Activated CD8-positive, alpha-beta memory T cell treated with anti-CD3 and anti-CD28 coated beads, Interleukin-2, amount 10 ng/mL, durations not matched to agents 7 days and 5 days (primary cell): ENCODE data around the gene RREB1. TPM values are rescaled to one million over a fixed set of nuclear protein-coding genes. Genes with fewer than 3 reads are reported as not detected.

Source experiments
- ATAC-seq: fragments of 150-1000 bp; cut with Tn5 transposase; one replicate; pipeline ENCODE4 v1.10.0; 2021; ENCODE audit warnings: moderate library complexity
- CTCF ChIA-PET: fragments of 350-600 bp; sonication (Branson Sonifier 250); formaldehyde crosslinking; loops from one replicate; lab custom pipeline; 2021; ENCODE audit warnings: antibody characterized with exemption; lab: Charles Lee
- DNase-seq: peaks from one replicate; pipeline ENCODE4 v3.0.0-alpha.2; 2020
- H3K27ac Mint-ChIP-seq: one replicate; pipeline ENCODE4 v1.8.0; 2021; ENCODE audit warnings: mild to moderate bottlenecking, mixed read lengths
- H3K27me3 Mint-ChIP-seq: one replicate; pipeline ENCODE4 v1.8.0; 2021; ENCODE audit warnings: mixed read lengths
- H3K36me3 Mint-ChIP-seq: one replicate; pipeline ENCODE4 v1.8.0; 2021; ENCODE audit warnings: mild to moderate bottlenecking, mixed read lengths
- H3K4me1 Mint-ChIP-seq: one replicate; pipeline ENCODE4 v1.8.0; 2021; ENCODE audit warnings: mixed read lengths
- H3K4me3 Mint-ChIP-seq: one replicate; pipeline ENCODE4 v1.8.0; 2021; ENCODE audit warnings: mild to moderate bottlenecking, moderate library complexity, mixed read lengths
- H3K9me3 Mint-ChIP-seq: one replicate; pipeline ENCODE4 v1.8.0; 2022; ENCODE audit warnings: low read depth, mixed read lengths
- total RNA-seq, 2 experiments: library from RNA; stranded (reverse); gene quantifications; one replicate each; pipeline ENCODE4 v1.2.3, GENCODE V29; 2021

Gene RREB1
- total RNA-seq, 2 experiments from 2014 or later = 20.6 to 24.6 TPM

- Mint-ChIP-seq H3K9me3 (no peaks in the 10 kb centered on the region), H3K4me1 (peaks cover 12% of the 10 kb centered on the region), H3K27ac (no peak overlapping the region), H3K27me3 (no peaks in the 10 kb centered on the region), H3K4me3 (no peak overlapping the region), H3K36me3 (peaks cover 32% of the 10 kb centered on the region)
- no peak for ATAC-seq
- CTCF ChIA-PET = interaction anchor here (1.7 kb wide), 1 partner anchor 9 kb away, joined by 6 read pairs; no protein-coding TSS in a partner anchor
- DNase-seq = no peak
These were observed 121.9 kb downstream of the RREB1 start for GRCh38 chr6:7229376-7230326.

GRCh38 chr6:7230327-7230691 lies 122.5 kb downstream of the RREB1 start:
- CTCF ChIA-PET = no interaction called here
- Mint-ChIP-seq H3K27me3 (no peaks in the 10 kb centered on the region), H3K4me1 (peaks cover 12% of the 10 kb centered on the region), H3K4me3 (no peak overlapping the region), H3K9me3 (no peaks in the 10 kb centered on the region), H3K36me3 (peaks cover 32% of the 10 kb centered on the region), H3K27ac (no peak overlapping the region)
- DNase-seq (no peak), ATAC-seq (no peak)

DNA sequence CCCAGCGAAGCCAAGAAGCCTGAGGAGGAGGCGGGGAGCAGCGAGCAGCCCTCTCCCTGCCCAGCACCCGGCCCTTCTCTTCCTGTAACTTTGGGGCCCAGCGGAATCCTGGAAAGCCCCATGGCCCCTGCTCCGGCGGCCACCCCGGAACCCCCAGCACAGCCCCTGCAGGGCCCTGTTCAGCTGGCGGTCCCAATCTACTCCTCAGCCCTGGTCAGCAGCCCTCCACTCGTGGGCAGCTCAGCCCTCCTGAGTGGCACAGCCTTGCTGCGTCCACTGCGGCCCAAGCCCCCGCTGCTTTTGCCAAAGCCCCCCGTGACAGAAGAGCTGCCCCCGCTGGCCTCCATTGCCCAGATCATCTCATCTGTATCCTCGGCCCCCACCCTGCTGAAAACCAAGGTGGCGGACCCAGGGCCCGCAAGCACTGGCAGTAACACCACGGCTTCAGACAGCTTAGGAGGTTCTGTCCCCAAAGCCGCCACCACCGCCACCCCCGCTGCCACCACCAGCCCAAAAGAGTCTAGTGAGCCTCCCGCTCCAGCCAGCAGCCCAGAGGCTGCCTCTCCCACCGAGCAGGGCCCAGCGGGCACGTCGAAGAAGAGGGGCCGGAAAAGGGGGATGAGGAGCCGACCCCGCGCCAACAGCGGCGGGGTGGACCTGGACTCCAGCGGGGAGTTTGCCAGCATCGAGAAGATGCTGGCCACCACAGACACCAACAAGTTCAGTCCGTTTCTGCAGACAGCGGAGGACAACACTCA lies 123.4 kb downstream of the RREB1 start:
- DNase-seq = no peak
- CTCF ChIA-PET = interaction anchor here (1.0 kb wide), 1 partner anchor 13 kb away, joined by 3 read pairs; no protein-coding TSS in a partner anchor
- Mint-ChIP-seq H3K27ac (no peak overlapping the region), H3K36me3 (peaks cover 32% of the 10 kb centered on the region), H3K9me3 (no peaks in the 10 kb centered on the region), H3K27me3 (no peaks in the 10 kb centered on the region), H3K4me1 (peaks cover 15% of the 10 kb centered on the region), H3K4me3 (no peak overlapping the region)
- no peak for ATAC-seq

DNA sequence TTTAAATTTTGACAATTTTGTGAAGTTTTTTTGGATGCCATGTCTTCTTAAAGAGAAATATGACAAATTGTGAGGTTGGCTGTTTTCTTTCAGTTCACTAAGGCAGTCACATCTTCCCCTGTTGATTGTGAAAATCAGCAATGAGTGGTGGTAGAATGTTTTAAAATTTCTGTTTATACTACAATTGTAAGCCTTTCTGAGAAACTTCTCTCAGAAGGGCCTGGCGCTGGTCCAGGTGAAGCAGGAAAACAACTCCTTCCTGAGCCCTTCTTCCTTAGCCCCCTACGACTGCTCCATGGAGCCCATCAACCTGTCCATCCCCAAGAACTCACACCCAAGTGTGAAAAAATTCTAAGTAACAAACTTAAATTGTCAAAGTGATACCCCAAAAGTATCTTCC lies 124.6 kb downstream of the RREB1 start:
- ATAC-seq (no peak), DNase-seq (no peak)
- CTCF ChIA-PET = interaction anchor here (1.0 to 1.8 kb wide), 2 partner anchors 11 kb away, joined by 3 to 8 read pairs; no protein-coding TSS in a partner anchor
- peaks cover 18% of the 10 kb centered on the region for H3K4me1 Mint-ChIP-seq
- no peak overlapping the region for H3K4me3 Mint-ChIP-seq
- no peaks in the 10 kb centered on the region for H3K27me3 Mint-ChIP-seq
- H3K36me3 Mint-ChIP-seq = peaks cover 26% of the 10 kb centered on the region
- no peak overlapping the region for H3K27ac Mint-ChIP-seq
- H3K9me3 Mint-ChIP-seq = no peaks in the 10 kb centered on the region

GRCh38 chr6:7234547-7234946 lies 126.8 kb downstream of the RREB1 start:
- Mint-ChIP-seq H3K27ac (no peak overlapping the region), H3K27me3 (no peaks in the 10 kb centered on the region), H3K9me3 (no peaks in the 10 kb centered on the region), H3K4me3 (no peak overlapping the region), H3K4me1 (peaks cover 18% of the 10 kb centered on the region), H3K36me3 (peaks cover 18% of the 10 kb centered on the region)
- DNase-seq = no peak
- no peak for ATAC-seq
- CTCF ChIA-PET = interaction anchor here (1.1 to 2.2 kb wide), 2 partner anchors 147 to 558 kb away, joined by 3 to 5 read pairs; no protein-coding TSS in a partner anchor

DNA sequence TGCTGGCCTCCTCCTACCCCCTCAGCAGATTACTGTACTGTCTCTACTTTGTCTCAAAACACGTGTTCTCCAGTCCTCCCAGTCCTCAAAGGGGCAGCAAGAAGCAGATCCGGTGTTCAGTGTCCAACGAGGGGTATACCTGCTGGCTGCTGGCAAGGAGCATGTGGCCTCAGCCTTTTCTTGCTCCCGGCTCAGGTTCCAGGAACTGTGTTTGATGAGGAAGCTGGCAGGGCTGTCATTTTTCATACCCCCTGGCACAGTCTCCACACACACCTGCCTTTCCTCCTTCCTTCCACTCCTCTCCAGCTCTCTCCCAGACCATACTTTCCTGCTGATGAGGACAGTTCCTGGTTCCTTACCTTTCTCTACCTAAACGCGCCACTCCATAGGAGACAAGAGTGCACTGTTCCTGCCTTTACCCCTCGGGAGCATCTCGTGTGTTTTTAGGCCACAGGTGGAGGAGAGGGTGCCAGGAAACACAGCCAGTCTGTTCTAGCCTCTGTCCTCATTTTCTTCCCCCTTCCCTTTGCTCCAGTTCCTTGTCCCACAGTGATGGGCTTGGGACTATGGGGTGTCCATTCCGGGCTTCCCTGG lies 128.0 kb downstream of the RREB1 start:
- DNase-seq = no peak
- CTCF ChIA-PET = no interaction called here
- no peak overlapping the region for H3K27ac Mint-ChIP-seq
- no peak for ATAC-seq
- peaks cover 18% of the 10 kb centered on the region for H3K4me1 Mint-ChIP-seq
- no peaks in the 10 kb centered on the region for H3K27me3 Mint-ChIP-seq
- H3K9me3 Mint-ChIP-seq = no peaks in the 10 kb centered on the region
- no peak overlapping the region for H3K4me3 Mint-ChIP-seq
- peaks cover 14% of the 10 kb centered on the region for H3K36me3 Mint-ChIP-seq

GRCh38 chr6:7236306-7237209 lies 128.8 kb downstream of the RREB1 start:
- no peaks in the 10 kb centered on the region for H3K27me3 Mint-ChIP-seq
- H3K27ac Mint-ChIP-seq = no peak overlapping the region
- CTCF ChIA-PET = no interaction called here
- DNase-seq (no peak), ATAC-seq (no peak)
- H3K4me3 Mint-ChIP-seq = no peak overlapping the region
- H3K9me3 Mint-ChIP-seq = no peaks in the 10 kb centered on the region
- H3K4me1 Mint-ChIP-seq = peaks cover 18% of the 10 kb centered on the region
- H3K36me3 Mint-ChIP-seq = peaks cover 13% of the 10 kb centered on the region

GRCh38 chr6:7237653-7238188 lies 130.0 kb downstream of the RREB1 start:
- Mint-ChIP-seq H3K36me3 (peaks cover 10% of the 10 kb centered on the region), H3K27ac (no peak overlapping the region), H3K4me3 (no peak overlapping the region), H3K4me1 (peaks cover 13% of the 10 kb centered on the region), H3K9me3 (no peaks in the 10 kb centered on the region), H3K27me3 (no peaks in the 10 kb centered on the region)
- CTCF ChIA-PET = interaction anchor here (0.9 to 1.9 kb wide), 2 partner anchors 9 to 17 kb away, joined by 4 to 6 read pairs; no protein-coding TSS in a partner anchor
- DNase-seq (no peak), ATAC-seq (no peak)

GRCh38 chr6:7238526-7238899 lies 130.8 kb downstream of the RREB1 start:
- Mint-ChIP-seq H3K4me3 (no peak overlapping the region), H3K9me3 (no peaks in the 10 kb centered on the region), H3K4me1 (peaks cover 16% of the 10 kb centered on the region), H3K27ac (no peak overlapping the region), H3K27me3 (no peaks in the 10 kb centered on the region), H3K36me3 (peaks cover 10% of the 10 kb centered on the region)
- CTCF ChIA-PET = interaction anchor here (0.9 to 1.9 kb wide), 10 partner anchors 9 to 561 kb away, joined by 3 to 6 read pairs (median 4); no protein-coding TSS in a partner anchor
- DNase-seq = no peak
- no peak for ATAC-seq

DNA sequence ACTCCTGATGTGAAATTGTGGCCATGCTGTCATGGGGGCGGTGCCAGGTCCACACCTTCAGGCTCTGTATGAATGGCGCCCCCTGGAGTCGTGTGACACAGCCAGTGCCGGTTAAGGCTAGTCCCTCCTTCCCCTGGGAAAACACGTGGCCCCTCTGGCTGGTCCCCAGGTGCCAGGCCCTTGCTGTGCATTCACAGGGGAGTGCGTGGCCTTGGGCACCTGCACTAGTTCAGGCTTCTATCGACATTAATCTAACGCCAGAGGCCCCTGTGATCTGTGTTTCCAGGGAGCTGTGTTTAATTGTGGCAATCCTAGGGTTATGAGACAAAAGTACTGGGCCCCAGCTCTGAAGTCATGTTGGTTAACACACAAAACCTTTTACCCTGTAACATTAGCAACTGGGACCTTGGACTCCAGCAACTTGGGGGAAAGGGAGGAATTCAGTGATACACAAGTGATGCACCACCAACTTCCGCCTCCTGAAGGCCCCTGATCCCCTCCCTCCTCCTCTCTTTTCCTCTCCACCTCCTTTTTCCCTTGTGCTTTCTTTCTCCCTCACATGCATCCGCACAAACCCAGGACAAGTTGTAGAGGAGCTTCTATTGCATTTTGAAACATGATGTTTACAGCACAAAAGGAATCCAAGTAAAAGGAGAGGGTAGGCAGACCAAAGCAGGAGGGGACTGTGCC lies 131.3 kb downstream of the RREB1 start:
- DNase-seq (peak; percentile 82), ATAC-seq (peak; percentile 75)
- no peaks in the 10 kb centered on the region for H3K27me3 Mint-ChIP-seq
- peaks cover 11% of the 10 kb centered on the region for H3K4me1 Mint-ChIP-seq
- peaks cover 8% of the 10 kb centered on the region for H3K36me3 Mint-ChIP-seq
- H3K9me3 Mint-ChIP-seq = no peaks in the 10 kb centered on the region
- no peak overlapping the region for H3K4me3 Mint-ChIP-seq
- CTCF ChIA-PET = interaction anchor here (0.7 to 1.9 kb wide), 11 partner anchors 10 to 562 kb away, joined by 3 to 6 read pairs (median 3); no protein-coding TSS in a partner anchor
- H3K27ac Mint-ChIP-seq = no peak overlapping the region

- H3K36me3 Mint-ChIP-seq = peaks cover 8% of the 10 kb centered on the region
- H3K27me3 Mint-ChIP-seq = no peaks in the 10 kb centered on the region
- peaks cover 11% of the 10 kb centered on the region for H3K4me1 Mint-ChIP-seq
- DNase-seq = no peak
- H3K9me3 Mint-ChIP-seq = no peaks in the 10 kb centered on the region
- no peak for ATAC-seq
- no peak overlapping the region for H3K4me3 Mint-ChIP-seq
- CTCF ChIA-PET = interaction anchor here (0.7 to 1.9 kb wide), 8 partner anchors 10 to 562 kb away, joined by 3 to 6 read pairs (median 4); no protein-coding TSS in a partner anchor
- H3K27ac Mint-ChIP-seq = no peak overlapping the region
These were observed 131.8 kb downstream of the RREB1 start for GRCh38 chr6:7239590-7239948.

DNA sequence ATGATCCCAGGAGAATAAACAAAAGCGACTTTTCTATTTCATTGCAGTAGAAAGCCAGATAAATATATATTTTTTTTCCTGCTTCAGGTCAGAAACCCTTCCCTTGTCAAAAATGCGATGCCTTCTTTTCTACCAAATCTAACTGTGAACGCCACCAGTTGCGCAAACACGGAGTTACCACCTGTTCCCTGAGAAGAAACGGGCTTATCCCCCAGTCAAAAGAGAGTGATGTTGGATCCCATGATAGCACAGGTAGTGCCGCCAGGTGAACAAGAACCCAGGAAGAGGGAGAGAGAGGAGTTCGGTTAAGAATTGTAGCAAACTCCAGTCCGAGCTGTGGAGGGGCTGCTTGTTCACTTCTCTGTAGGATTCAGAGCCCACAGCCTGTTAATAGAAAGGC lies 132.6 kb downstream of the RREB1 start:
- H3K27ac Mint-ChIP-seq = no peak overlapping the region
- H3K27me3 Mint-ChIP-seq = no peaks in the 10 kb centered on the region
- H3K4me3 Mint-ChIP-seq = no peak overlapping the region
- H3K9me3 Mint-ChIP-seq = no peaks in the 10 kb centered on the region
- peaks cover 11% of the 10 kb centered on the region for H3K4me1 Mint-ChIP-seq
- DNase-seq (no peak), ATAC-seq (no peak)
- CTCF ChIA-PET = no interaction called here
- peaks cover 8% of the 10 kb centered on the region for H3K36me3 Mint-ChIP-seq
